ENCODE data around the gene RUFY3. TPM values are rescaled to one million over a fixed set of nuclear protein-coding genes. Genes with fewer than 3 reads are reported as not detected.
"Not testable (repeated sequence)": the region's sequence is repeated elsewhere in the genome, so short reads cannot be mapped to it uniquely, and the experiment has no call there.

RUFY3 gene
- total and polyA plus RNA-seq, 2 experiments from 2014 or later: 18.3 to 29.2 TPM

- peak within 1 kb of the TSS; percentile 85 for H3K4me3 ChIP-seq
- H3K9me2 ChIP-seq (ENCODE audit: insufficient read depth): no peaks in the 10 kb centered on the region; the same call in 1 of the 2 replicates
- Mint-ChIP-seq H3K4me3 (peak within 1 kb of the TSS; percentile 97), H3K27ac (peak within 1 kb of the TSS; percentile 97), H3K36me3 (ENCODE audit: low read depth) (peaks cover 22% of the 10 kb centered on the region), H3K9me3 (no peaks in the 10 kb centered on the region), H3K4me1 (peaks cover 16% of the 10 kb centered on the region), H3K27me3 (ENCODE audit: insufficient read depth, low read depth, poor library complexity) (peaks cover 4% of the 10 kb centered on the region)
- peak within 1 kb of the TSS; percentile 56 for H2AFZ ChIP-seq
- TF ChIP-seq POLR2AphosphoS5 (IDR thresholded peaks at IDR 0.05; ENCODE audit: low read depth) (peak; percentile 94), ETS1 (IDR thresholded peaks at IDR 0.05) (peak; percentile 56), CREB1 (CRISPR knock-in tag; IDR thresholded peaks at IDR 0.05; ENCODE audit: low read depth) (0 out of 2 replicates have a peak, but pooled peaks have one; percentile 11), JUNB (IDR thresholded peaks at IDR 0.05; ENCODE audit: unreplicated experiment) (no peak), STAT1 (IDR thresholded peaks at IDR 0.05; ENCODE audit: unreplicated experiment) (no peak), EZH2 (IDR thresholded peaks at IDR 0.05; ENCODE audit: low read depth, unreplicated experiment) (no peak), ZNF114 (CRISPR knock-in tag; IDR thresholded peaks at IDR 0.05) (no peak), CTCF (conservative IDR thresholded peaks at IDR 0.05; ENCODE audit: low read depth in 2 of 2) (no peak; a peak in 1 of 4 replicates), ZNF331 (CRISPR knock-in tag; IDR thresholded peaks at IDR 0.05; ENCODE audit: low read depth) (no peak), REST (IDR thresholded peaks at IDR 0.05; ENCODE audit: unreplicated experiment) (no peak)
- DNase-seq (ENCODE audit: low spot score) (peak; percentile 95), ATAC-seq (peak; percentile 87)
- H3K27ac ChIP-seq (ENCODE audit: low read depth): peak within 1 kb of the TSS; percentile 83; the same call in 1 of the 2 replicates
- no peaks in the 10 kb centered on the region for H3K27me3 ChIP-seq (ENCODE audit: insufficient read depth)
- H3K4me1 ChIP-seq (ENCODE audit: insufficient read depth): peaks cover 23% of the 10 kb centered on the region
- peaks cover 30% of the 10 kb centered on the region for H4K20me1 ChIP-seq (replicated peaks; ENCODE audit: insufficient read depth)
- H3K36me3 ChIP-seq (ENCODE audit: insufficient read depth): peaks cover 9% of the 10 kb centered on the region; the same call in 1 of the 2 replicates
- no peaks in the 10 kb centered on the region for H3F3A ChIP-seq (replicated peaks; ENCODE audit: low read depth)
- H3K4me2 ChIP-seq: peak within 1 kb of the TSS; percentile 90
- peaks cover 48% of the 10 kb centered on the region for H3K79me2 ChIP-seq (replicated peaks; ENCODE audit: insufficient read depth)
These were observed 117.9 kb downstream of the RUFY3 start, which contains the start of gene GRSF1 for GRCh38 chr4:70839589-70840093. Gene GRSF1 (minus strand): TSS chr4:70839890. CDS start chr4:70839827, 63 bp downstream.

GRCh38 chr4:70840137-70840536 lies 118.4 kb downstream of the RUFY3 start:
- ATAC-seq: peak; percentile 3; the same call in 2 of the 3 replicates
- Histone ChIP-seq H4K20me1 (replicated peaks; ENCODE audit: insufficient read depth) (peaks cover 27% of the 10 kb centered on the region), H3K4me1 (ENCODE audit: insufficient read depth) (peaks cover 23% of the 10 kb centered on the region), H2AFZ (peak overlapping the region; percentile 56), H3K79me2 (replicated peaks; ENCODE audit: insufficient read depth) (peaks cover 43% of the 10 kb centered on the region)
- Mint-ChIP-seq H3K4me3 (peak overlapping the region; percentile 59), H3K36me3 (ENCODE audit: low read depth) (peaks cover 17% of the 10 kb centered on the region), H3K4me1 (peaks cover 16% of the 10 kb centered on the region)
- not testable (repeated sequence) for H3F3A ChIP-seq (replicated peaks; ENCODE audit: low read depth); H3K9me2 ChIP-seq (ENCODE audit: insufficient read depth); H3K9me3 Mint-ChIP-seq; H3K27ac ChIP-seq (ENCODE audit: low read depth); H3K27me3 Mint-ChIP-seq (ENCODE audit: insufficient read depth, low read depth, poor library complexity); H3K4me3 ChIP-seq; H3K36me3 ChIP-seq (ENCODE audit: insufficient read depth); H3K4me2 ChIP-seq; H3K27me3 ChIP-seq (ENCODE audit: insufficient read depth); H3K27ac Mint-ChIP-seq
- DNase-seq (ENCODE audit: low spot score): peak; percentile 78

GRCh38 chr4:70840631-70841030 lies 118.9 kb downstream of the RUFY3 start:
- H4K20me1 ChIP-seq (replicated peaks; ENCODE audit: insufficient read depth): peaks cover 25% of the 10 kb centered on the region
- H3K9me3 Mint-ChIP-seq; H3K27me3 Mint-ChIP-seq (ENCODE audit: insufficient read depth, low read depth, poor library complexity); H3K27ac Mint-ChIP-seq; H3K4me2 ChIP-seq; H3K4me3 ChIP-seq; H3K9me2 ChIP-seq (ENCODE audit: insufficient read depth); H3K36me3 ChIP-seq (ENCODE audit: insufficient read depth); DNase-seq (ENCODE audit: low spot score); H3K27me3 ChIP-seq (ENCODE audit: insufficient read depth); H3K4me3 Mint-ChIP-seq; ATAC-seq; H3F3A ChIP-seq (replicated peaks; ENCODE audit: low read depth); H3K27ac ChIP-seq (ENCODE audit: low read depth): not testable (repeated sequence)
- peaks cover 14% of the 10 kb centered on the region for H3K36me3 Mint-ChIP-seq (ENCODE audit: low read depth)
- peaks cover 23% of the 10 kb centered on the region for H3K4me1 ChIP-seq (ENCODE audit: insufficient read depth)
- H2AFZ ChIP-seq: peak overlapping the region; percentile 56
- peaks cover 16% of the 10 kb centered on the region for H3K4me1 Mint-ChIP-seq
- peaks cover 38% of the 10 kb centered on the region for H3K79me2 ChIP-seq (replicated peaks; ENCODE audit: insufficient read depth)

All from GM23338 (cell line).